Measurements from ENCODE around the gene KCNH5.

GRCh38 chr14:62914025-62914424 lies 131.2 kb downstream of the KCNH5 start:
- TF ChIP-seq CTCF (IDR thresholded peaks at IDR 0.05), result no peak
- no peak for TF ChIP-seq CBFB (CRISPR knock-in tag; IDR thresholded peaks at IDR 0.05; ENCODE audit: low read depth)
